Posterior vena cava (tissue), 2 donors: Measurements from ENCODE around the gene GKN2. TPM values are rescaled to one million over a fixed set of nuclear protein-coding genes. Genes with fewer than 3 reads are reported as not detected.
"Not testable (repeated sequence)": the region's sequence is repeated elsewhere in the genome, so short reads cannot be mapped to it uniquely, and the experiment has no call there.

Experiments used
- DNase-seq: peaks from one replicate; pipeline ENCODE4 v3.0.0-alpha.2; 2020; ENCODE audit warnings: low spot score
- intact Hi-C, 2 donors: fragments of 100-400 bp; cut with DNase I; formaldehyde crosslinking; loops; one replicate each; pipeline versions ENCODE4 v1.14.1 to v1.14.2; 2022 to 2023
- total RNA-seq, 2 donors: library from RNA; stranded (reverse); fragmentation: NEBNext Ultra II Directional; extraction: Animal tissue kit (Norgen Biotek cat#: 25700); gene quantifications; one replicate each; pipeline ENCODE4 v1.2.1, GENCODE V29; 2021
- donor health status: DM: yes; HTN: yes; CAD: no.
- donor health status: DM: yes; HTN: yes; CAD: no.

Gene GKN2
- total RNA-seq, 2 donors from 2014 or later: not detected

DNA sequence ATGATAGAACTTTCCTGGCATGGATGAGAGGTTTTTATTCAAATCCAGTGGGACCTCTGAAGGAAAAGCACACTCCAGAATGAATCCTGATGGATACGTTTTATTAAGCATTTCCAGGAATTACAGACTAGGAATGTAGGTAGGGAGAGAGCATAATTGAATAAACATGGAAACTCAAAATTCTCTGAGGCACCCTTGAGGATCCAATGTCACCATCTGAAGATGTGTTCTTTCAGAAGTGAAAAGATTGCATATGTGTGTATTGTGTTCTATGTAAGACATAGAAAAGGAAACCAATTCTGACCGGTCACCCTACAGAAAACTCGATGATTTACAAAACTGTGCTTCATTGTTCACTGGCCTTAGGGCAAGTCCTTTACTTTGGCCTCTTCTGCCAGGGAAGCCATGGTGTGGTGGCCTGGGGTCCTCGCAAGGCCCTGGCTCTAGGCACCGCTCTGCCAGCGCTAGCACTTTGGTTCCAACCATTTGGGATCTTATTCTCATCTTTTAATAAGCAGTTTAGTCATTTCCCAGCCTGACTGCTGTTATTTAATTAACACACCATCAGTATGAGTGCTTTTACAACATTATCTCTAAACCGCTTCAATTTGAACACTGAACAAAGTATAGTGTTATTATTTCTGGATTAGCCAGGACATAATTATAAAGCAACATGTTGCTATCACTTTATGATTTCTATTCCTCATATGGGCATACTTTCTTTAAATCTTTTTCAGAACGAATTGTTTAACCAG lies 17.2 kb upstream of the GKN2 start:
- DNase-seq: no peak
- intact Hi-C loops: no loop called here

DNA sequence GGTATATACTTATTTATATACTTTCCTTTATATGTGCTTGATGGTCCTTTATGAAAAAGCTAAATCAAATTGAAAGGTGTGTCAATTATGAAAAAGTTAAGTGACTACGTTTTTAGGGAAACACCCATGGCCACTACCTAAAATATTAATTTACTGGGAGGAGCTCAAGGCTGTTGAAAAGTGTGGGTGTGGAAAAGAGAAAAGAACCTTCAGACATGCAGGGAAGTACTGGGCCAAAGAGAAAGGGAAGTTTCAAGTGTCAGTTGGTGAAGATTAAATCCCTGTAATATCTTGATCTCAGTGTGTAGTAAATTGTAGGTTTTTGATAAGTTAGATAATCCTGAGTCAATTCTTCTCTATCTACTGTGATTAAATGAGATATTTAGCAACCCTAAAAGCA lies 15.5 kb upstream of the GKN2 start:
- intact Hi-C loops: no loop called here
- DNase-seq: no peak

DNA sequence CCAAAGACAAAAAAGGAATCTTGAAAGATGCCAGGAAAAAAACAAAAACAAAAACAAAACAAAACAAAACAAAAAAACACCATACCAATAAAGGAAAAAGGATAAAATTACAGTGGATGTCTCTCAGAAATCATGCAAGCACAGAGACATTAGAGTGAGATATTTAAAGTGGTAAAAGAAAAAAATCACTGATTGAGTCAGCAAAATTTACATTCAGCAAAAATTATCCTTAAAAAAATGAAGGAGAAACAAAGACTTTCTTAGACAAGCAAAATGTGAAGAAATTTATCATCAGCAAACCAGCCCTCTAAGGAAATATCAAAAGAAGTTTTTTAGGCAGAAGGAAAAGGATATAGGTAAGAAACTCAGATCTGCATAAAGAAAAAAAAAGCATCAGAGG lies 11.6 kb upstream of the GKN2 start:
- intact Hi-C loops: no loop called here
- no peak for DNase-seq

DNA sequence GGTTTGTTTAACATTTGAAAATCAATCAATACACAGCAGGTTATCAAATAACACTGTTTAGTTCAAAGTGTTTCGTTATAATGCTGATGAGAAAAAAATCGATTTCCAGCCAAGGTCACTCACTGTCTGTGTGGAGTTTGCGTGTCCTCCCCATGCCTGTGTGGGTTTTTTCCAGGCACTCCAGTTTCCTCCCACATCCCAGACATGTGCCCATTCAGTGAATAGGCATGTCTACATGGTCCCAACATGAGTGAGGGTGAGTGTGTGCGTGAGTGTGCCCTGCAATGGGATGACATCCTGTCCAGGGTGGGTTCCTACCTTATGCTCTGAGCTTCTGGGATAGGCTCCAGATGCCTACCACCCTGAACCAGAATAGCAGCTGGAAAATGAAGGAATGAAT lies 8.7 kb upstream of the GKN2 start:
- intact Hi-C loops: no loop called here
- no peak for DNase-seq

DNA sequence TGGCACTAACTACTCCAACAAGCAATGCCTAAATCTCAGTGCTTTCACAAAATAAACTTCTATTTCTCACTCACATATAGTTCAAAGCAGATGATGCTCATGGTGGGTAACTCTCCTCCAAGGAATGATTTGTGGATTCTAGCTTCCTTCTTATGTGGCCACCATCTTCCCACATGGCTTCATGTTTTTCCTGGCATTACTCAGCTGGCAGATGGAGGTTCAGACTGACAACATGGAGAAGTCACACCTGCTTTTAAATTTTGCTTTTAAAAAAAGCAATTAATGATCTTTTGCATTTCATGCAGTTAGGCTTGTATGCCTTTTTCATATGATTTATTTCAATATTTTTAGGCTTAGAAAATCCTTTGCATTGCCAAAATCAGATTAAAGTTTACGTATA lies 6.3 kb upstream of the GKN2 start:
- no peak for DNase-seq
- intact Hi-C loops: no loop called here

DNA sequence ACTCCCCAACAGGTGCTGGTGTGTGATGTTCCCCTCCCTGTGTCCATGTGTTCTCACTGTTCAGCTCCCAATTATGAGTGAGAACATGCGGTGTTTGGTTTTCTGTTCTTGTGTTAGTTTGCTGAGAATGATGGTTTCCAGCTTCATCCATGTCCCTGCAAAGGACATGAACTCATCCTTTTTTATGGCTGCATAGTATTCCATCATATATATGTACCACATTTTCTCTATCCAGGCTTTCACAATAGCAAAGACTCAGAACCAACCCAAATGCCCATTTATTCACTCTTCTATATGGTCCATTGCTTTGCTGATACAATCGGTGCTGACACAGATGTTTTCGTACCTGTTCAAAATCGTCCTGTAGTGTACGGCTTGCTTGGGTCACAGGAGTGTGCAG lies 2.7 kb upstream of the GKN2 start:
- DNase-seq, intact Hi-C loops: not testable (repeated sequence)

DNA sequence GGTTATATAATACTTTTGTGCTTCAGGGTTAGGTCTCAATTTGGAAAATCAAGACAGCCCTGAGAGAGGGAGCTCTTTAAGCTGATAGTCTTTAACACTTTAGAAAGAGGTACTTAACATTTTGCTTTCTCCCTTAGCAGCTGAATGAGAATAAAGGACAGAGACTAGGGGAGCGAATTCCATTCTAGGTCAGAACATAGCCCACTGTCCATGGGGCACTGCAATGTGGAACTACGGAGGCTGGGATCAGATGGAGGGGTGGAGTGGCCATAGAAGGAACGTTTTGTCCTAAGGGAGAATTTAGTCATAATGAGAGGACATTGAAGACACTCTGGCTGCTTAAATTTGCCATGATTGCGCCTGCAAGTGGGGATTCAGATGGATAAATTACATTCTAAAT lies 794 bp downstream of the GKN2 start:
- no peak for DNase-seq
- intact Hi-C loops: no loop called here

DNA sequence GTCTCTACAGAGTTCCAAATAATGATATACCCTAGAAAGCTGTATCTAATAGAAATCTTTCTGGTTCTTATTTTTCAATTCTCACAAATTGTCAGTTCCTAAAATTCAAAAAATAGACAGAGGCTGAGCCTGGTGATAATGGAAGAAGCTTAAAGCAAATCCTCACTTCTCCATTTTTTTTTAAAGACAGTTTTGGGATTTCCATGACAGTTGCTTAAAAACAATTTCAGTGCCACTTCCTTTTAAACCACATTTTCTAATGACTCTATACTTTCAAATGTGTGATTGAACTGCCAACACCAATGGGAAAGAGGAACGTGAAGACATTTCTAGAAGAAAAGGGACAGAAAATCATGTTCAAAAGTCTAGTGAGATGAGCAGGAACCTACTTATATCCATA lies 4.0 kb downstream of the GKN2 start:
- intact Hi-C loops: loop anchor here in 1 of 2 donors (10.0 kb wide), 1 partner anchor 356 kb away; no protein-coding TSS in a partner anchor
- no peak for DNase-seq

DNA sequence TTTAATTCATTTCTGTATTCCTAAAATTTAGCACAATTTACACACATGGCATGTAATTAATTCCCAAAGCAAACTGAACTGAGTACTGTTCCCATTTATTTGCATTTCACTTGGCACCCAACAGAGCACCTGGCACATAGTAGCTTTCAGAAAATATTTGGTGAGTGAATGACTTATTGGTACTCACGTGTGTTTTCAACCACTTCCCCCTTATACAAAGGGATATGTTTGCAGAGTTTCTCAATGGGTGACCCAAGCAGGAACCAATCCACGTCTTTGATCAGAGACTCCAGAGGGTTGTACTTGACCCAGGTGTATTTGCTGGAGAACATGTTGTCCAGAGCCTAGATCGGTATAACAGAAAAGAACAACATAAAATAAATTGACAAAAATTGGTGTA lies 6.6 kb downstream of the GKN2 start:
- intact Hi-C loops: loop anchor here in 1 of 2 donors (10.0 kb wide), 1 partner anchor 359 kb away; no protein-coding TSS in a partner anchor

DNA sequence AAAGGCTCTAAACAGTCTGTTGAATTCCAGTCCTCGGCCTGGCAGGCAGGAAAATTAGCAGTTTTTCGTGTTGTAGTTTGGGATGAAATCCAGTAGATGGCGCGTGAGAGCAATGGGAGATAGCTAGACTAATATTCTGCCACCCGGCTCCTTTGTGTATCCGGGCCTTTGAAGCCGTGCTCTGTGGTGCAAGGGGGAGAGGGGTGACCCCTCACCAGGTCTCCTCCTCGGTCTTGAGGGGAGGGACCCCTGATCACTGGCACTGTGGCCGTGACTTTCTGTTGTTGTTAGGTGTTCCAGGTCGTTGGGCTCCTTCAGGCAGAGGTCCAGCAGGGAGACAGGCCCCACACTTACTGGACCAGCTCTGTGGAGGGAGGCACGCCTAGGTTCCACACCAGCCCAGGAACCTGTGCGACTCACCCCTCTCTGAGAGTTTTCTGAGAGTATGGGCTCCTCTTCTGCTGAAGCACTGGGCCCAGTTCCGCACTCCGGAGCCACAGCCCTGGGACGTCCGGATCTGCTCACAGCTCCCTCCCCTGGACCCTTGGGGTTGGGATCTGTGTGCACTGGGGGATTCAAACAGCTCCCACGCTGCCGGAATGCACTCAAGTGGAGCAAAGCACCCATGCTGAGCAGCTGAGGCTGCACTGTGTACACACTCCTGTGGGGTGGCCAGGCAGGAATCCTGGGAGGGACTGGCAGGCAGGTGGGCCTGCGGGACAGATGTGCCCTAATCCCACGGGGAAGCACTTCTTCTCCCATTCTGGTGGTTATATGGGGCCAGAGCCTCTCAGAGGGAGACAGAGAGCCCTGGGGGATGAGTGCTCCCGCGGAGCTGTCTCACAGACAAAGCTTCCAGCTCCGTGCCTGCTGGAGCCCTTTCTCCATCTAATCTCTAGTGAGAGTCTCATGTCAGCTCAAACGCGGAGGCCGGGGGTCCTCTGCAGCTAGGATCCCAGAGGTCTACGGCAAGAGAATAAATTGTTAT lies 8.8 kb downstream of the GKN2 start:
- DNase-seq: no peak
- intact Hi-C loops: loop anchor here in 1 of 2 donors (10.0 kb wide), 1 partner anchor 361 kb away; no protein-coding TSS in a partner anchor

More for the DNA sequence above, 6.6 kb downstream of the GKN2 start:
- DNase-seq: no peak

DNA sequence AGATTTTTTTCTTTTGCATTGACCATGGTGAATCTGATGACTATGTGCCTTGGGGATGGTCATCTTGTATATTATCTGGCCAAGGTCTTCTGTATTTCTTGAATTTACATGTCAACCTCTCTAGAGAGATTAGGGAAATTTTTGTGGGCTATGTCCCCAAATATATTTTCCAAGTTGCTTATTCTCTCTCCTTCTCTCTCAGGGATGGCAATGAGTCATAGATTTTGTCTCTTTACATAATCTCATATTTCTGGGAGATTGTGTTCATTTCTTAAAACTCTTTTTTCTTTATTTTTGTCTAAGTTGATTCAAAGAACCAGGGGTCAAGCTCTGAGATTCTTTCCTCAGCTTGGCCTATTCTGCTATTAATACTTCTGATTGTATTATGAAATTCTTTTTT lies 9.9 kb downstream of the GKN2 start:
- intact Hi-C loops: loop anchor here in 1 of 2 donors (10.0 kb wide), 1 partner anchor 362 kb away; no protein-coding TSS in a partner anchor
- DNase-seq: no peak

DNA sequence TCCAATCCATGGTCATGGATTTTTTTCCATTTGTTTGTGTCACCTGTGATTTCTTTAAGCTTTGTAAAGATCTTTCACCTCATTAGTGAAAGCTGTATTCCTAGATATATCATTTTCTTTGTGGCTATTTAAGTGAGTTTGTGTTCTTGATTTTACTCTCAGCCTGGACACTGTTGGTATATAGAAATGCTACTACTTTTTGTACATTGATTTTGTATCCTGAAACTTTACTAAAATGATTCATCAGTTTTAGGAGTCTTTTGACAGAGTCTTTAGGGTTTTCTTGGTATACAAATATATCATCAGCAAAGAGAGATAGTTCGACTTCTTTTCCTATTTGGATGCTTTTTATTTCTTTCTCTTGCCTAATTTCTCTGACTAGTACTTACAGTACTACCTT lies 12.3 kb downstream of the GKN2 start:
- intact Hi-C loops: loop anchor here in 1 of 2 donors (10.0 kb wide), 1 partner anchor 364 kb away; no protein-coding TSS in a partner anchor
- no peak for DNase-seq

DNA sequence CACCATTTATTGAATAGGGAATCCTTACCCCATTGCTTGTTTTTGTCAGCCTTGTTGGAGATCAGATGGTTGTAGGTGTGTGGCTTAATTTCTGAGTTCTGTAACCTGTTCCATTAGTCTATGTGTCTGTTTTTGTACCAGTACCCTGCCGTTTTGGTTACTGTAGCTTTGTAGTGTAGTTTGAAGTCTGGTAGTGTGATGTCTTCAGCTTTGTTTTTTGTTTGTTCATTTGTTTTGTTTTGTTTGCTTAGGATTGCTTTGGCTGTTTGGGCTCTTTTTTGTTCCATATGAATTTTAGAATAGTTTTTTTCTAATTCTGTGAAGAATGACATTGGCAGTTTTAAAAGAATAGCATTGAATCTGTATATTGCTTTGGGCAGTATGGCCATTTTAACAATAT lies 12.7 kb downstream of the GKN2 start:
- intact Hi-C loops: loop anchor here in 1 of 2 donors (5.0 to 10.0 kb wide), 2 partner anchors 217 to 365 kb away; no protein-coding TSS in a partner anchor
- no peak for DNase-seq

DNA sequence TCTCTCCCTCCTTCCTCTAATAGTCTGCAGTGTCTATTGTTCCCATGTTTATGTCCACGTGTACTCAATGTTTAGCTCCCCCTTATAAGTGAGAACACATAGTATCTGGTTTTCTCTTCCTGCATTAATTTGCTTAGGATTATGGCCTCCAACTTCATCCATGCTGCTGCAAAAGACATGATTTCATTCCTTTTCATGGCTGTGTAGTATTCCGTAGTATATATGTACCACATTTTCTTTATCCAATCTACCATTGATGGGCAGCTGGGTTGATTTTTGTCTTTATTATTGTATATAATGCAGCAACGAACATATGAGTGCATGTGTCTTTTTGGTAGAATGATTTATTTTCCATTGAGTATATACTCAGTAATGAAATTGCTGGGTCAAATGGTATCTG lies 13.8 kb downstream of the GKN2 start:
- DNase-seq: no peak
- intact Hi-C loops: loop anchor here in 1 of 2 donors (5.0 kb wide), 1 partner anchor 218 kb away; no protein-coding TSS in a partner anchor

DNA sequence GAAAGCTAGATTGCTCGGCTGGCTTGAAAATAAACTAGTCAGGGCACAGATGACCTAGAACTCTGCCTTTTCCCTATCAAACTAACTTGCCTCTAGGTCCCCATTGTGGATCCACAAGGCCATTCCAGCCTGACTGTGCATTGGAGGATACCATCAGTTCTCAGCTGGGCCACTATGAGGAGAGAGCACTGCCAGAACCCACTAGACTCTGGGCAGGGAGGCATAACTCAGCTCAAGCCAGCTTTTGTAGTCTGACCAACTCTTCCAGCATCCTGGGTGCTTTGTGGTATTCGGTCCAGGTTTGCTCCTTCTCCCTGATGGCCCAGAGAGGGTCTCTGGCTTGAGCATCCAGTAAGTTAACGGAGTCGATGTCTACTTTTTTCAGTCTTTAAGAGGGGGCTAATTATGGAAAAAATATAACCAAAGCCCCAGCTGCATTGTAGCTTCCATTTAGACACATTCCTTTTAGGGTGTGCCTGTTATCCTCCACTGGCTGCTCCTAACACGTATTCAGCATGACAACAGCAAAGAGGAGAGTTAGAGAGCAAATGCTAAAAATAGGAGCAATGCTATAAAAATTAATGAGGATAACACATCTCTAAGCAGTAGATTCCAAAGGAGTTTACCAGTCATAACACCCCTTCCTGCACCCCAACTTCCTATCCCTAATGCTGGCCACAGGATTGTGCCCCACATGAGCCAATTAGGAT lies 15.2 kb downstream of the GKN2 start:
- no peak for DNase-seq
- intact Hi-C loops: loop anchor here in 1 of 2 donors (5.0 kb wide), 1 partner anchor 220 kb away; no protein-coding TSS in a partner anchor

DNA sequence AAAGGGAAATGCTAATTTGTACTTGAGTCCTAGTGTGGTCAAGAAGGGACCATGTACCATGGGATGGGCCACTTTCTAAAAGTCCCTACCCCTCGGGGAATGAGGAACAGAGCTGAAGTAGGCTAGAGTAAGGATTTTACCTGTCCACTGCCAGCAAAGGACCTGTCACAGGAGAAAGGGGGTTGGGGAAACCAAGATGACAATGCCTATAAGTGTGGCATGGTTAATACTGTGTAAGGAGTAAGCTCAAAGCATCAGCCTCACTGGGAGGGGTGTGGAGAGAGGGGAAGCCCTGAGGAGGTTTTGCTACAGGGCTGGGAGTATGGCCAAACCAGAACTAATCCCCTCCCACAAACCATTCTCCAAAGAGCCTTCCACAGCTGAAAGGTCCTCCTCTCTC lies 15.8 kb downstream of the GKN2 start:
- intact Hi-C loops: loop anchor here in 1 of 2 donors (5.0 kb wide), 1 partner anchor 220 kb away; no protein-coding TSS in a partner anchor
- DNase-seq: no peak

DNA sequence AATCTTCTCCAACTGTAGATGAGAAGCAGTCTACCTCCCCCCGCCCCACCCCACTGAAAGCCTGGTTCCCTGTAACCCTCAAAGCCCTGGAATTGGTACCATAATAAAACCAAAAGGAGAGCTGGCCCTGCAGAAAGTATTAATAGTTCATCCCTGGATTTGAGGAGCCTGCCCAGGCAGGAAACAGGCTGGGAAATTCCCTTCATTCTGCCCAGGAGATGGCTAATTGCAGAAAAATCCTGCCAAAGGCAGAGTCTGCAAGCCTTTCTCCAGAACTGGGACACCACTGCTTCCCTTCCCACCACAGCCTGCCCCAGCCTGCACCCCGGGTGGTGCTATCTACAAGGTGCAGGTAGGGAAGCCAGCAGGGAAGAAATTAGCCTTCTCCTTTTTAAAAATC lies 16.3 kb downstream of the GKN2 start:
- intact Hi-C loops: loop anchor here in 1 of 2 donors (5.0 kb wide), 1 partner anchor 221 kb away; no protein-coding TSS in a partner anchor
- DNase-seq: no peak

DNA sequence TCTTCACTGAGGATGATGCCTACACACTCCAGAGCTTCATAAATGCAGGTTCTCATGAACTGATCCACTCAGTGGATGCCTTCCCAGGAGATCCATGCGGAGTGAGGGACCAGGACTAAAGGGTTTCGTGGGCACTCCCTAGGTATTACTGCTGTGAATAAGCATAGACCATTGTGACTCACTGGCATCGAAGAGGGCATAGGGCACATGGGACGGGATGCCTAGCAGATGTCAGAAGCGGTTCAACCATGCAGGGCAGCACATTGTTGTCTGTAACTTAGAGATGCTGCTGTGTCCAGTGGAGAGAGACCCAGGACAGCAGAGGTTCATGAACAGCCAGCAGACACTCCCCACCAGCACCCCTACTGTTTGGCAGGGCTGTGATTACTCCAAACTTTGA lies 17.2 kb downstream of the GKN2 start:
- DNase-seq: no peak

DNA sequence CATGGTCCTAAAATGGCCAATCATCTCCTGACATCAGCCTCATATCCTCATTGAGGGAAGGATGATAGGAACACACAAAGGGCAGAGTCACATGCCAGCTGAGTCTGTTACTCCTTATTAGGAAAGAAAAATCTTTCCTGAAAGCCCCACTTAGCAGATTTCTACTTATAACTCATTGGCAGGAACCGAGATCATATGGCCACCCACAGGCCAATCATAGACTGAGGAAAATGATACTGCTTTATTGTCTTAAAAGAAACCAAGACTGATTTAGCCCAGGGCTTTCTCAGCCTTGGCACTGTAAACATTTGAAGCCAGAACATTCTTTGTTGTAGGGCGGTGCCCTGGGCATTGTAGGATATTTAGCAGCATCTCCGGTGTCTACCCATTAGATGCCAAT lies 18.7 kb downstream of the GKN2 start:
- DNase-seq: no peak
- intact Hi-C loops: no loop called here

More for the DNA sequence above, 17.2 kb downstream of the GKN2 start:
- intact Hi-C loops: loop anchor here in 1 of 2 donors (5.0 kb wide), 1 partner anchor 222 kb away; no protein-coding TSS in a partner anchor
